ENCODE measurements around the gene RPS16. TPM values are rescaled to one million over a fixed set of nuclear protein-coding genes. Genes with fewer than 3 reads are reported as not detected.
A peak's percentile ranks its signal among the peaks of the same experiment; 100 is the strongest.

Gene RPS16
- total RNA-seq, 4 donors from 2014 or later: 1,316 to 2,441 (median 1,971) TPM

GRCh38 chr19:39411832-39412099, 24.0 kb downstream of the RPS16 start:
- TF ChIP-seq POLR2A (IDR thresholded peaks at IDR 0.05; ENCODE audit: low read depth) (no peak), CTCF (IDR thresholded peaks at IDR 0.05) (peak; percentile 90 to 99 (median 95))
- Histone ChIP-seq H3K36me3 (peaks cover 13 to 36% (median 34%) of the 10 kb centered on the region in 4 donors), H3K9me3 (no peaks in the 10 kb centered on the region), H3K27ac (replicated peaks in 1 of 4) (peak overlapping the region; percentile 99 to 100 (median 100)), H3K27me3 (no peaks in the 10 kb centered on the region), H3K4me3 (peak overlapping the region; percentile 63 to 93 (median 80)), H3K4me1 (peaks cover 32 to 57% (median 53%) of the 10 kb centered on the region in 4 donors)
- DNase-seq (ENCODE audit: extremely low spot score): peak; percentile 98
- 0% methylated on average over 7 of the region's 7 CpGs for WGBS
- intact Hi-C loops (cut with DNase I): loop anchor here (1.0 to 2.0 kb wide), 2 partner anchors 13 to 33 kb away; partner anchors contain the start of gene SUPT5H

GRCh38 chr19:39411081-39411831, 24.5 kb downstream of the RPS16 start:
- 10% methylated on average over 9 of the region's 9 CpGs for WGBS
- no peak for DNase-seq (ENCODE audit: extremely low spot score)
- intact Hi-C loops (cut with DNase I): no loop called here
- Histone ChIP-seq H3K36me3 (peaks cover 13 to 31% (median 29%) of the 10 kb centered on the region in 4 donors), H3K4me3 (peak overlapping the region; percentile 63 to 93 (median 80)), H3K27ac (replicated peaks in 1 of 4) (peak overlapping the region; percentile 99 to 100 (median 100)), H3K27me3 (no peaks in the 10 kb centered on the region), H3K4me1 (peaks cover 29 to 53% (median 48%) of the 10 kb centered on the region in 4 donors), H3K9me3 (no peaks in the 10 kb centered on the region)
- TF ChIP-seq EP300 (IDR thresholded peaks at IDR 0.05): peak; percentile 52
- TF ChIP-seq POLR2AphosphoS5 (IDR thresholded peaks at IDR 0.05): peak in 1 of 2 donors; percentile 77
- peak; percentile 66 for TF ChIP-seq POLR2A (IDR thresholded peaks at IDR 0.05; ENCODE audit: low read depth)
- no peak for TF ChIP-seq CTCF (IDR thresholded peaks at IDR 0.05)

- WGBS: 17% methylated on average over 1 of the region's 1 CpG
- Histone ChIP-seq H3K9me3 (no peaks in the 10 kb centered on the region), H3K27me3 (no peaks in the 10 kb centered on the region), H3K27ac (replicated peaks in 1 of 4) (peak overlapping the region; percentile 99 to 100 (median 100)), H3K4me1 (peaks cover 32 to 53% (median 48%) of the 10 kb centered on the region in 4 donors), H3K4me3 (peak overlapping the region; percentile 63 to 93 (median 80)), H3K36me3 (peaks cover 13 to 26% (median 24%) of the 10 kb centered on the region in 4 donors)
- no peak for DNase-seq (ENCODE audit: extremely low spot score)
- no peak for TF ChIP-seq POLR2AphosphoS5 (IDR thresholded peaks at IDR 0.05)
- no peak for TF ChIP-seq CTCF (IDR thresholded peaks at IDR 0.05)
- TF ChIP-seq EP300 (IDR thresholded peaks at IDR 0.05): no peak
- no peak for TF ChIP-seq POLR2A (IDR thresholded peaks at IDR 0.05; ENCODE audit: low read depth)
- intact Hi-C loops (cut with DNase I): no loop called here
Measured at GRCh38 chr19:39410831-39411080, 25.0 kb downstream of the RPS16 start.

GRCh38 chr19:39410017-39410830, 25.5 kb downstream of the RPS16 start:
- Histone ChIP-seq H3K27me3 (no peaks in the 10 kb centered on the region), H3K36me3 (peaks cover 13 to 22% (median 21%) of the 10 kb centered on the region in 4 donors), H3K27ac (replicated peaks in 1 of 4) (peak overlapping the region; percentile 99 to 100 (median 100)), H3K4me3 (peak overlapping the region; percentile 63 to 93 (median 80)), H3K9me3 (no peaks in the 10 kb centered on the region), H3K4me1 (peaks cover 33 to 53% (median 48%) of the 10 kb centered on the region in 4 donors)
- peak in 1 of 2 donors; percentile 76 for TF ChIP-seq POLR2AphosphoS5 (IDR thresholded peaks at IDR 0.05)
- no peak for TF ChIP-seq POLR2A (IDR thresholded peaks at IDR 0.05; ENCODE audit: low read depth)
- TF ChIP-seq EP300 (IDR thresholded peaks at IDR 0.05): peak; percentile 23
- TF ChIP-seq CTCF (IDR thresholded peaks at IDR 0.05): no peak
- intact Hi-C loops (cut with DNase I): no loop called here
- 3% methylated on average over 23 of the region's 35 CpGs for WGBS
- DNase-seq (ENCODE audit: extremely low spot score): no peak

Measured in esophagus muscularis mucosa (tissue), 4 donors.